Activated CD8-positive, alpha-beta T cell treated with anti-CD3 and anti-CD28 coated beads, Interleukin-2, amount 10 ng/mL, durations not matched to agents 7 days and 5 days (primary cell): ENCODE data around the gene CDR2. TPM values are rescaled to one million over a fixed set of nuclear protein-coding genes. Genes with fewer than 3 reads are reported as not detected.
A peak's percentile ranks its signal among the peaks of the same experiment; 100 is the strongest.
"Not testable (repeated sequence)": the region's sequence is repeated elsewhere in the genome, so short reads cannot be mapped to it uniquely, and the experiment has no call there.

Experiments
- ATAC-seq: fragments of 150-1000 bp; cut with Tn5 transposase; one replicate; pipeline ENCODE4 v1.10.0; 2021; ENCODE audit warnings: moderate library complexity
- CTCF ChIA-PET: fragments of 350-600 bp; sonication (Branson Sonifier 250); formaldehyde crosslinking; loops from one replicate; lab custom pipeline; 2021; ENCODE audit warnings: antibody characterized with exemption; lab: Charles Lee
- POLR2A ChIA-PET: fragments of 350-600 bp; sonication (Branson Sonifier 250); formaldehyde crosslinking; loops from one replicate; lab custom pipeline; 2021; ENCODE audit warnings: antibody characterized with exemption; lab: Charles Lee
- DNase-seq: peaks from one replicate; pipeline ENCODE4 v3.0.0-alpha.2; 2020
- H3K27ac Mint-ChIP-seq: one replicate; pipeline ENCODE4 v1.8.0; 2021; ENCODE audit warnings: mild to moderate bottlenecking, mixed read lengths
- H3K27me3 Mint-ChIP-seq: one replicate; pipeline ENCODE4 v1.8.0; 2021; ENCODE audit warnings: low read depth, mixed read lengths
- H3K36me3 Mint-ChIP-seq: one replicate; pipeline ENCODE4 v1.8.0; 2021; ENCODE audit warnings: low read depth, mixed read lengths
- H3K4me1 Mint-ChIP-seq: one replicate; pipeline ENCODE4 v1.8.0; 2021; ENCODE audit warnings: low read depth, mixed read lengths
- H3K4me3 Mint-ChIP-seq: one replicate; pipeline ENCODE4 v1.8.0; 2021; ENCODE audit warnings: mild to moderate bottlenecking, mixed read lengths
- H3K9me3 Mint-ChIP-seq: one replicate; pipeline ENCODE4 v1.8.0; 2022; ENCODE audit warnings: mixed read lengths; ENCODE audit not compliant: insufficient read depth
- total RNA-seq, 2 experiments: library from RNA; stranded (reverse); gene quantifications; one replicate each; pipeline ENCODE4 v1.2.3, GENCODE V29; 2021

Gene CDR2
- total RNA-seq, 2 experiments from 2014 or later: 39.1 to 44.6 TPM

DNA sequence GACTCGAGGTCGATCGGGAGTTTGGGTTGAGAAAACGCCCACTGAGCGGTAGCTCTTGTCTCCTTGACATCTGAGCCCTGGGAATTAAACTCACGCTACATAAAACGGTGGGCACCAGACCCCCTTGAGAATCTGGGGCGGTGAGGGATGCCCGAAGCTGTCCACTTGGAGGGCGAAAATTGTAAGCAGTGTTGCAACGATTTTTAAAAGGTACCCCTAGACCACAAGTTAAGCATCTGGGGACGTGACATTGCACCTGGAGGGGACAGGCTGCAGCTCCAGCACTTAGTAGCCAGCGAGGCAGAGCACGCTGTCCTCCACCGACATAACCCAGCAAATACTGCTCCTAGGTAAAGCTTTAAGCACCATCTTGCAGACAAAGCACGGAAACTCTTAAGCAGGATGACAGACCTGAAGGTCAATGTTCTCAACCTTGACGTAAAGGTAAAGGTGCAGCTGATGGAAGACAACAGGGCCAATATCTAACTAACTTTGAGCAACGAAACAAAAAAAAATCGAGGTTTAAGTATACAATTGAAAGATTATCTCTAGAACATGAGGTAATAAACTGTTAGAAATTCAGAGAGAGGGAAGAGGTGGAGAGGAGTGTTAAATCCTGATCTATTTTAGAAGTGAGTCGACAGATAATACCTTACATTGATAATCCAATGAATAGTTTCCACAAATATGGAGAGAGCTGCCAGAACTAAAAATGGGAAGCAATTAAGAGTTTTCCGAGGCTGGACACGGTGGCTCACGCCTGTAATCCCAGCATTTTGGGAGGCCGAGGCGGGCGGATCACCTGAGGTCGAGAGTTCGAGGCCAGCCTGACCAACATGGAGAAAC, 921 bp upstream of the CDR2 start:
- Mint-ChIP-seq H3K27me3 (no peaks in the 10 kb centered on the region), H3K4me1 (peaks cover 42% of the 10 kb centered on the region), H3K36me3 (peaks cover 29% of the 10 kb centered on the region), H3K9me3 (no peaks in the 10 kb centered on the region), H3K4me3 (peak overlapping the region; percentile 97), H3K27ac (peak overlapping the region; percentile 86)
- DNase-seq (no peak), ATAC-seq (no peak)
- ChIA-PET CTCF (interaction anchor here (0.9 to 1.8 kb wide), 6 partner anchors 17 to 77 kb away, joined by 3 to 7 read pairs (median 3); no protein-coding TSS in a partner anchor), POLR2A (interaction anchor here (0.5 to 6.1 kb wide), 8 partner anchors 10 to 423 kb away, joined by 3 to 158 read pairs (median 4); no protein-coding TSS in a partner anchor)

DNA sequence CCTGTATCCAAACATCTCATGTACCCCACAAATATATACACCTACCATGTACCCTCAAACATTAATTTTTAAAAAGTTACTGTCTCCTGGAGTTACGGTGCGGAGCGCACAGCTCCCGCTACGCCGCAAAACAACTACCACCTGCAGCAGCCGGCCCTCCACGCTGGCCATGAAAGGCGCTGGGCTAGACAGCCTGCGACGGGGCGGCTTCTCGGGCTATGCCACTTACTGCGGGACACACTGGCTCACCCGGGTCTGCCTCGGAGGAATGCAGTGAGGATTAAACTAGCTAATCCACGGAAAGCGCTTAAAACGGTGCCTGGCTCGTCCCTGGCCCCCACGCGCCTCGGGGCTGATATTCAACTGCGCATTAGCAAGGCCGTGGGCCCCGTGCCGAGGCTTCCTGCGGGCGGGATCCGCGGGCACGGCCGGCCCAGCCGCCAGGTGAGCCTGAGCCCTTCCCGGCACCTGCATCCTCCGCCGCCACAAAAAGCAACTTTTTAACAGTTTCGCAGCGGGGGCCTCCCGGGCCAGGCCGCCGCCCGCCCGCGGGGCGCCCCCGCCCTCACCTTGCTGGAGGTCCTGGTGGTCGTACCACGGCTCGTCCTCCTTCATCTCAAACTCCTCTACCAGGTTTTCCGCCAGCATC, 633 bp downstream of the CDR2 start:
- H3K9me3 Mint-ChIP-seq: no peaks in the 10 kb centered on the region
- peaks cover 58% of the 10 kb centered on the region for H3K4me1 Mint-ChIP-seq
- CTCF ChIA-PET: interaction anchor here (0.8 to 1.9 kb wide), 10 partner anchors 8 to 64 kb away, joined by 3 to 18 read pairs (median 4); no protein-coding TSS in a partner anchor
- H3K27me3 Mint-ChIP-seq: no peaks in the 10 kb centered on the region
- POLR2A ChIA-PET: interaction anchor here (0.6 to 6.1 kb wide), 9 partner anchors 9 to 1196 kb away, joined by 3 to 158 read pairs (median 5); no protein-coding TSS in a partner anchor
- H3K36me3 Mint-ChIP-seq: peaks cover 37% of the 10 kb centered on the region
- H3K4me3 Mint-ChIP-seq: peak overlapping the region; percentile 97
- peak; percentile 49 for DNase-seq
- H3K27ac Mint-ChIP-seq: peak overlapping the region; percentile 91
- peak; percentile 12 for ATAC-seq

DNA sequence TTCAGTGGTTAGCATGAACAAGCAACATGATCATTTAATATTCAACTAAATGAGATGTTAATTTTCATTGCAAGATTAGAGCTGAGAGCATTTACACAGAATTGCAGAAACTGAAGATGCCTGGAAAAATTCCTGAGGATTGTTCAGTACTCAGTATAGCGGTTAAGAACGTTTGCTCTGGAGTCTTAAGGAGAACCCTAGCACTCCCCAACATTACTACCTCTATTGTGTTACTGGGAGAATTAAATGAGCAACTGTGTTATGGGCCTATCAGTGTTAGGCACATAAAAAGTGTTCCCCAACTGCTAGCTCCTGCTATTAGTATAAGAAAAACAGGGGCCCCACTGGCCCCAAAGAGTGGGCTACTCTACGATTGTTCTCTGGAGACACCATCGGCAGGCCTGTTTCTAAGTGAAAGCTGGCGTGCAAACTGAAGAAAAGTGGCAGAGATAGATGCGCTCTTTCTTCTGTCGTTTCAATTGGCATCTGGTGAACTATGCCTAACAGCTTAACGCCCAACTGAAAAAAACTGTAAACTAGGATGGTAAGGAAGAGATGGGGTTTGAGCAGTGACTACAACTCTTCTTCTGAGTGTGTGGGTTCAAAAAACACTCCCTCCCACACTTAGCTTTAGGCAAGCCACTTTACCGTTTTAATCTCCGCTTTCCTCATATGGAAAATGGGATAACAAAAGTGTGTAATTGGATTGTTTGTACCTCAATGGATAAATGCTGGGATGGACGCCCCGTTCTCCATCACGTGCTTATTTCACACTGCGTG, 1.3 kb downstream of the CDR2 start:
- CTCF ChIA-PET: interaction anchor here (0.6 to 2.0 kb wide), 14 partner anchors 8 to 1430 kb away, joined by 3 to 18 read pairs (median 4); no protein-coding TSS in a partner anchor
- DNase-seq: peak; percentile 40
- Mint-ChIP-seq H3K36me3 (peaks cover 41% of the 10 kb centered on the region), H3K4me3 (peak overlapping the region; percentile 97), H3K27ac (peak overlapping the region; percentile 91), H3K27me3 (no peaks in the 10 kb centered on the region), H3K9me3 (no peaks in the 10 kb centered on the region), H3K4me1 (peaks cover 63% of the 10 kb centered on the region)
- no peak for ATAC-seq
- POLR2A ChIA-PET: interaction anchor here (0.5 to 6.1 kb wide), 11 partner anchors 8 to 1195 kb away, joined by 3 to 158 read pairs (median 4); no protein-coding TSS in a partner anchor

DNA sequence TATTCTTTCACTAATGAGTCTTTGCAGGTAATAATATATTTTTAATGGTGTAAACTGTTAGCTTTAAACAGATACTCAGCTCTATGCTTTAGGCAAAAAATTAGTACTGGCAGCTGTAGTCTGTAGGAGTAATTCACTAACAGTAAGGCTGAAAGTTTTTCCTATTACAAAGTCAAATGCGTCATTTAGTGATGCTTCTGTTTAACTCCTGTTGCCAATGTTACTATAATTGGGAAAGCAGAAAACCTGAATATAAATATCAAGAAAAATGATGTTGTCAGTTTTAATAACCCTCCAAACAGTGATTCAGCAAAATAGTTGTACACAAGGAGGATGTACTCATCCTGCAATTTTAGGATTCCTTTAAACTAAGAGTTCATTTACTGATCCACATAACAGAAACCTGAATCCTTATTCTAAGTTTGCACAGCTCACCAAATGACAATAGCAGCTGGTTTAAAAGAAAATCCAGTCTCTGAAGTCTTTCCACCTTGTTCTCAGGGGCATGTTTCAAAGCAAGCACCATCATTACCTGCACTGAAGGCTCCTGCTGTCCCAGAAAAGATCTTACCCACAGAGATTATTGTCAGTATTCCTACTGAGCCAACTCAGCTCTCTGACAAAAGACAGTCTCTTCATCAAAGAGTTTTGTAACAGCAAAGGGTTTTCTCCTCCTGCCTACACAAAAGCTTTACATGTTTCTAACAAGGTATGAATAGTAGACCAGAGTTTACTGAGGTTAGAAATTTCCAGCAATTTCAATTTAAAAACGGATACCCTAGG, 4.2 kb downstream of the CDR2 start:
- no peaks in the 10 kb centered on the region for H3K27me3 Mint-ChIP-seq
- H3K36me3 Mint-ChIP-seq: peaks cover 61% of the 10 kb centered on the region
- ATAC-seq (no peak), DNase-seq (no peak)
- H3K27ac Mint-ChIP-seq: peak overlapping the region; percentile 61
- no peak overlapping the region for H3K4me3 Mint-ChIP-seq
- ChIA-PET CTCF (interaction anchor here (0.7 to 2.8 kb wide), 11 partner anchors 9 to 72 kb away, joined by 3 to 9 read pairs (median 5); no protein-coding TSS in a partner anchor), POLR2A (interaction anchor here (0.6 to 2.7 kb wide), 2 partner anchors 14 to 17 kb away, joined by 4 to 25 read pairs; no protein-coding TSS in a partner anchor)
- peaks cover 3% of the 10 kb centered on the region for H3K9me3 Mint-ChIP-seq
- peaks cover 76% of the 10 kb centered on the region for H3K4me1 Mint-ChIP-seq

DNA sequence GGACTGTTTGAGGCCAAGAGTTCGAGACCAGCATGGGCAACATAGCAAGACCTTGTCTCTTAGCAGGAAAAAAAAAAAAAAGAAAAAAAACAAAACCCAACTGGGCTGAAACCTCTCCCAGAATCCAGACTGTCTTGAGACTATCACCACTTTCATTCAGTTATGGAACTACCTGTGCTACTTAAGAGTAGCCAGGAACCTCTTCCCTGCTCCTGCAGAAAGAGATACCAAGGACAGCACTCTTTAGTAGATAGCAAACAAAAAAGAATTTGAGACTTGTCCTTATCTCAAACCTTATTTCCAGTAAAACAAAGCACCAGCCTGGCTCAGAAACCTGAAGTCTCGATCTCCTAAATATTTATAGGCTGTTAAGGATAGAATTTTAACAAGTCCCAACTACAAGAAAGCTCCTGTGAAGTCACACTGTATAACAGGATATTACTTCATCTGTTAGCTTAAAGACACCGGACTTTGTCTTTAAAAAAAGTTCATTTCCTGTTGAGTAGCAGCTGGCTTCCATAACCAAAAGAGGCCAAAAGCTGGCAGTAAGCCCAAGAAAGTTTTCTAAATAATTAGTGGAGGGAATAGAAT, 5.1 kb downstream of the CDR2 start:
- no peaks in the 10 kb centered on the region for H3K27me3 Mint-ChIP-seq
- no peak for DNase-seq
- POLR2A ChIA-PET: interaction anchor here (2.7 kb wide), 1 partner anchor 13 kb away, joined by 25 read pairs; no protein-coding TSS in a partner anchor

DNA sequence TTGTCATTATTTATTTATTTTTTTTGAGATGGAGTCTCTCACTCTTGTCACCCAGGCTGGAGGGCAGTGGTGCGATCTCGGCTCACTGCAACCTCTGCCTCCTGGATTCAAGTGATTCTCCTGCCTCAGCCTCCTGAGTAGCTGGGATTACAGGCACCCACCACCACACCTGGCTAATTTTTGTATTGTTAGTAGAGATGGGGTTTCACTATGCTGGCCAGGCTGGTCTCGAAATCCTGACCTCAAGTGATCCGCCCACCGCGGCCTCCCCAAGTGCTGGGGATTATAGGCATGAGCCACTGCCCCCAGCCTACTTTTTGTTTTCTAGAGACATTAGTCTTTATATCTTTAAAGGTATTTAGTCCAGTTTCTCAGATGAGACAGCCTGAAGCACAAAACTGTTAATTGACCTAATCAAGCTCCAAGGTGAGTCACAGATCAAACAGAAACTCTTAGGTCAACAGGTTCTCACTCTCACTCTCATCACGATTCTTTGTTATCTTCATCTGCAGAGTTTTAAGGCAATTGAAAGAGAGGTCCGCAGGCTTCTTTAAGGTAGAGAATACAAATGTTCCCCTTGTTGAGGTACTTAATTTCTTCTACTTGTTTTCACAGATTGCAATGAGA, 6.1 kb downstream of the CDR2 start:
- ATAC-seq, H3K27ac Mint-ChIP-seq, H3K4me3 Mint-ChIP-seq, DNase-seq, H3K27me3 Mint-ChIP-seq, H3K9me3 Mint-ChIP-seq: not testable (repeated sequence)
- peaks cover 74% of the 10 kb centered on the region for H3K36me3 Mint-ChIP-seq
- ChIA-PET POLR2A (interaction anchor here (2.7 kb wide), 1 partner anchor 12 kb away, joined by 25 read pairs; no protein-coding TSS in a partner anchor), CTCF (interaction anchor here (2.1 kb wide), 1 partner anchor 10 kb away, joined by 6 read pairs; no protein-coding TSS in a partner anchor)
- peaks cover 83% of the 10 kb centered on the region for H3K4me1 Mint-ChIP-seq

More for the DNA sequence above, 5.1 kb downstream of the CDR2 start:
- no peak for ATAC-seq
- peak overlapping the region; percentile 46 for H3K4me3 Mint-ChIP-seq
- H3K36me3 Mint-ChIP-seq: peaks cover 70% of the 10 kb centered on the region
- peaks cover 76% of the 10 kb centered on the region for H3K4me1 Mint-ChIP-seq
- CTCF ChIA-PET: interaction anchor here (0.7 to 2.8 kb wide), 9 partner anchors 8 to 71 kb away, joined by 3 to 9 read pairs (median 5); no protein-coding TSS in a partner anchor
- H3K27ac Mint-ChIP-seq: peak overlapping the region; percentile 68
- H3K9me3 Mint-ChIP-seq: peaks cover 3% of the 10 kb centered on the region

DNA sequence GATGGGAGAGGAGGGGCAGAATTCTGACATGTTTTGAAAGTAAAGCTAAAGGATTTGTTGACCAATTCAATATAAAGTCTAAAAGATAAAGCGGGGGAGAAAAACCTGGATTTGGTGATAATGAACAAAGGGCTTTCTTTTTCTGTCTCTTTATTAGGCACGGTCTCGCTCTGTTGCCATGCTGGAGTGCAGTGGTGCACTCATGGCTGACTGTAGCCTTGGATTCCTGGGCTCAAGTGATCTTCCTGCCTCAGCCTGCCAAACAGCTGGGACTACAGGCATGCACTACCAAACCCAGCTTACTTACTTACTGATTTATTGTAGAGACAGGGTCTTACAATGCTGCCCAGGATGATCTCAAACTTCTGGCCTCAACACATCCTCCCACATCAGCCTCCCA, 7.5 kb downstream of the CDR2 start:
- Mint-ChIP-seq H3K4me1 (peaks cover 76% of the 10 kb centered on the region), H3K27me3 (no peaks in the 10 kb centered on the region), H3K4me3 (no peak overlapping the region), H3K27ac (peak overlapping the region; percentile 47), H3K9me3 (peaks cover 3% of the 10 kb centered on the region), H3K36me3 (peaks cover 73% of the 10 kb centered on the region)
- CTCF ChIA-PET: interaction anchor here (1.1 kb wide), 1 partner anchor 46 kb away, joined by 3 read pairs; no protein-coding TSS in a partner anchor
- POLR2A ChIA-PET: interaction anchor here (0.9 to 2.1 kb wide), 2 partner anchors 9 to 13 kb away, joined by 3 to 6 read pairs; no protein-coding TSS in a partner anchor
- ATAC-seq (no peak), DNase-seq (no peak)

DNA sequence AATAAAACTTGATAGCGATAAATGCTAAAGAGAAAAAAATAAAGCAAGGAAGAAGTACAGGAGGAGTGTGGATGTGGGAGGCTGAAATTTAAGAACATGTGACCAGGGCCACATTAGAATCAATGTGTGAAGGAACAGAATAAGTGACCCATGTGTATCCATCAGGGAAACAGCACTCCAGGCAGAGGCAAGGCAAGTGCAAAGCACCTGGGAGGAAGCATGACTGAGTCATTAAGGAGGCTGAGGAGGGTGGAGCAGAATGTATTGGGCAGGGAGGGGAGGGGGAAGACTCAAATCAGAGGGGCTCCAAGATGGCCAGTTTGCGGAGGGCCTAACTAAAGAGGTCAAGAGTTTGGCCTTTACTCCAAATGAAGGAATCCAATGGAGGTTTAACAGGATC, 8.0 kb downstream of the CDR2 start:
- CTCF ChIA-PET: interaction anchor here (1.1 kb wide), 1 partner anchor 45 kb away, joined by 3 read pairs; no protein-coding TSS in a partner anchor
- Mint-ChIP-seq H3K27me3 (no peaks in the 10 kb centered on the region), H3K9me3 (peaks cover 3% of the 10 kb centered on the region), H3K4me1 (peaks cover 73% of the 10 kb centered on the region), H3K4me3 (no peak overlapping the region), H3K36me3 (peaks cover 73% of the 10 kb centered on the region), H3K27ac (no peak overlapping the region)
- POLR2A ChIA-PET: interaction anchor here (0.9 to 2.1 kb wide), 2 partner anchors 9 to 13 kb away, joined by 3 to 6 read pairs; no protein-coding TSS in a partner anchor
- ATAC-seq: no peak
- DNase-seq: no peak

DNA sequence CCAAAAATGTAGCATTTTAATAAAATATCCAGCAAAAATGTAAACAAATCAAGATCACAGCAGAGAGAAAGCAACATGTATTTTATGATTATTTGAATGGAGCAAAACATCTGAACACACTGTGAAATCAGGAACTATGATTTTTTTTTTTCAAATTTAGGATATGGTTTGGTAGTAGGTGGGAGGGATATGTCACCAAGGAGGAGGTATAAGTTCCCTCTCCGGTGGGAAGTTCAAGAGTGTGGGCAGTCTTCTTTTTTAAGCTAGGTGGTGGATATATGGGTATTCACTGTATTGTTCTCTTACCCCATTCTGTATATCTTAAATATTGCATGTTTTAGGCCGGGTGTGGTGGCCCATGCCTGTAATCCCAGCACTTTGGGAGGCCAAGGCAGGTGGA, 10.2 kb downstream of the CDR2 start:
- H3K36me3 Mint-ChIP-seq: peaks cover 73% of the 10 kb centered on the region
- no peak overlapping the region for H3K27ac Mint-ChIP-seq
- DNase-seq (no peak), ATAC-seq (no peak)
- H3K4me1 Mint-ChIP-seq: peaks cover 66% of the 10 kb centered on the region
- POLR2A ChIA-PET: interaction anchor here (1.4 to 2.2 kb wide), 2 partner anchors 9 to 11 kb away, joined by 3 to 9 read pairs; no protein-coding TSS in a partner anchor
- no peaks in the 10 kb centered on the region for H3K27me3 Mint-ChIP-seq
- H3K9me3 Mint-ChIP-seq: peaks cover 3% of the 10 kb centered on the region
- no peak overlapping the region for H3K4me3 Mint-ChIP-seq
- CTCF ChIA-PET: interaction anchor here (1.0 to 1.4 kb wide), 3 partner anchors 8 to 63 kb away, joined by 3 read pairs; no protein-coding TSS in a partner anchor
